NT2/D1 (cell line): ENCODE measurements around the gene MC1R.

Experiments used
- SUZ12 ChIP-seq: IDR thresholded peaks from 2 replicates; pipeline ENCODE4 v1.6.1; 2011; ENCODE audit not compliant: insufficient read length, insufficient read depth; ENCODE audit errors: extremely low read depth
- YY1 ChIP-seq: IDR thresholded peaks from 2 replicates; pipeline ENCODE4 v1.6.1; 2011; ENCODE audit not compliant: insufficient read length, insufficient read depth

GRCh38 chr16:89924925-89925307, 6.3 kb downstream of the MC1R start:
- TF ChIP-seq YY1 (no peak), SUZ12 (no peak)
